ENCODE results near the gene RPS15A.

RPS15A gene

DNA sequence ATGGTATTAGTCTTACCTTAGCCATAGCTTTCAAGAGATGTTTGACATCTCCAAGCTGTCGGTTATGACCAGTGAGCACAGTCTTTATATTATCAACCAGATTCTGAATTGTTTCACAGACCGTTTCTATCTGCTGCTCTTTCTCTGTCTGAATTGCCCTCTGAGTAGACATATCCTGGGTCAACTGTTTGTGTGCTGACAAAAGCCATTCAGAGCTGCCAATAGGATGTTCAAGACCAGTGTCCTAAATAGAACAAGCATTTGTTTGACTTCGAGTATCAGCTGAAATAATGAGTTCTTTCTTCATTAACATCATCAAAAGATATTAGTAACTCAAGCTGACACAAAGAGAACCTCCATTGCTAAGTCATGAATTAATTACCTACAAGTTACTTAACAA lies 26.2 kb upstream of the RPS15A start:
- Histone ChIP-seq H3K4me3 (ENCODE audit: severe bottlenecking) (no peak overlapping the region), H3K36me3 (ENCODE audit: low read depth) (peaks cover 92% of the 10 kb centered on the region)
- no peak for ATAC-seq (ENCODE audit: low read depth)

DNA sequence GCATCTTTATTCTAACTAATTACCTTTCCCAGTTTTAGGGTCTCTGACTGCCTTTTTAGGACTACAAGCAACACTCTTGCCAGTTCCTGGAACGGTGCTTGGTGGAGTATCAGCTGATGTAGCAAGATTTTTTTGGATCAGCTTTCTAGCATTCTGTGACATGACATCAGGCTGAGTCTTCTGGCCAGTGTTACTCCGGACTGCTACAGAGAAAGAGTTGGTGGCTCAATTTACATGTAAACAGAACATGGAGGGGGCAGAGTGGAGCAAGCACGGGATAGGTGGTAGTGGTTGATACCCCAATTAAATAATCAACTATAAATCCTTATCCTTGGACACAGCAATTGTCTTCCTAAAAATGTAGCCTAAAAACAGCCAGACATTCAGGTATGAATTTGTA lies 21.8 kb upstream of the RPS15A start:
- no peak for ATAC-seq (ENCODE audit: low read depth)
- no peak overlapping the region for H3K27ac ChIP-seq (ENCODE audit: poor library complexity, severe bottlenecking)
- peaks cover 95% of the 10 kb centered on the region for H3K36me3 ChIP-seq (ENCODE audit: low read depth)
- no peaks in the 10 kb centered on the region for H3K4me1 ChIP-seq (ENCODE audit: insufficient read depth, poor library complexity, severe bottlenecking)
- TF ChIP-seq, protein P1, sequence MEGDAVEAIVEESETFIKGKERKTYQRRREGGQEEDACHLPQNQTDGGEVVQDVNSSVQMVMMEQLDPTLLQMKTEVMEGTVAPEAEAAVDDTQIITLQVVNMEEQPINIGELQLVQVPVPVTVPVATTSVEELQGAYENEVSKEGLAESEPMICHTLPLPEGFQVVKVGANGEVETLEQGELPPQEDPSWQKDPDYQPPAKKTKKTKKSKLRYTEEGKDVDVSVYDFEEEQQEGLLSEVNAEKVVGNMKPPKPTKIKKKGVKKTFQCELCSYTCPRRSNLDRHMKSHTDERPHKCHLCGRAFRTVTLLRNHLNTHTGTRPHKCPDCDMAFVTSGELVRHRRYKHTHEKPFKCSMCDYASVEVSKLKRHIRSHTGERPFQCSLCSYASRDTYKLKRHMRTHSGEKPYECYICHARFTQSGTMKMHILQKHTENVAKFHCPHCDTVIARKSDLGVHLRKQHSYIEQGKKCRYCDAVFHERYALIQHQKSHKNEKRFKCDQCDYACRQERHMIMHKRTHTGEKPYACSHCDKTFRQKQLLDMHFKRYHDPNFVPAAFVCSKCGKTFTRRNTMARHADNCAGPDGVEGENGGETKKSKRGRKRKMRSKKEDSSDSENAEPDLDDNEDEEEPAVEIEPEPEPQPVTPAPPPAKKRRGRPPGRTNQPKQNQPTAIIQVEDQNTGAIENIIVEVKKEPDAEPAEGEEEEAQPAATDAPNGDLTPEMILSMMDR (IDR thresholded peaks at IDR 0.05; ENCODE audit: poor library complexity, severe bottlenecking): no peak
- no peaks in the 10 kb centered on the region for H3K27me3 ChIP-seq (ENCODE audit: insufficient read depth, poor library complexity, severe bottlenecking)
- no peak overlapping the region for H3K4me3 ChIP-seq (ENCODE audit: severe bottlenecking)
- no peaks in the 10 kb centered on the region for H3K9me3 ChIP-seq (ENCODE audit: severe bottlenecking)
- no peak for DNase-seq (ENCODE audit: low spot score)

More for the DNA sequence above, 26.2 kb upstream of the RPS15A start:
- no peak for DNase-seq (ENCODE audit: low spot score)
- Histone ChIP-seq H3K27ac (ENCODE audit: poor library complexity, severe bottlenecking) (no peak overlapping the region), H3K9me3 (ENCODE audit: severe bottlenecking) (no peaks in the 10 kb centered on the region), H3K4me1 (ENCODE audit: insufficient read depth, poor library complexity, severe bottlenecking) (no peaks in the 10 kb centered on the region), H3K27me3 (ENCODE audit: insufficient read depth, poor library complexity, severe bottlenecking) (no peaks in the 10 kb centered on the region)
- TF ChIP-seq, protein P1 (IDR thresholded peaks at IDR 0.05; ENCODE audit: poor library complexity, severe bottlenecking): no peak

DNA sequence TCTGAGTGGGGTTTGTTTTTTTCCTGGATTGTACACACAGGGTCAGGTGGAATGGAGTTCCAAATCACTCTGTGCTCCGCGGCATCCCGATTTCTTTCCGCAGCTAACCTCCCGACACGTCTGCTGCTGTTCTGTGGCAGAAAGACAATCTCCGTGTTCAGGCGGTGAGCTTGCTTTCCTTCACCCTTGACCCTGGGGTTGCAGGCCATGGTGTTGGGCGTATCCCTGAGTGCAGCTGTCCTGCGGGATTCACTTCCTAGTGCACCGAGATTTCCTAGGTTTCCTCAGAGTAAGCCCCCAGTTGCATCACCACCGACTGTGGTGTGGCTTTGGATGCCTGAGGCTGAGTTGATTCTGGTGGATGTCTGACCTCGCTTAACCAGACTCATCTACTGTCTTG lies 19.0 kb upstream of the RPS15A start:
- Histone ChIP-seq H3K36me3 (ENCODE audit: low read depth) (peaks cover 82% of the 10 kb centered on the region), H3K27me3 (ENCODE audit: insufficient read depth, poor library complexity, severe bottlenecking) (no peaks in the 10 kb centered on the region), H3K9me3 (ENCODE audit: severe bottlenecking) (no peaks in the 10 kb centered on the region), H3K27ac (ENCODE audit: poor library complexity, severe bottlenecking) (no peak overlapping the region), H3K4me3 (ENCODE audit: severe bottlenecking) (no peak overlapping the region), H3K4me1 (ENCODE audit: insufficient read depth, poor library complexity, severe bottlenecking) (peaks cover 10% of the 10 kb centered on the region)
- ATAC-seq (ENCODE audit: low read depth) (no peak), DNase-seq (ENCODE audit: low spot score) (no peak)
- TF ChIP-seq, protein P1 (IDR thresholded peaks at IDR 0.05; ENCODE audit: poor library complexity, severe bottlenecking): no peak

DNA sequence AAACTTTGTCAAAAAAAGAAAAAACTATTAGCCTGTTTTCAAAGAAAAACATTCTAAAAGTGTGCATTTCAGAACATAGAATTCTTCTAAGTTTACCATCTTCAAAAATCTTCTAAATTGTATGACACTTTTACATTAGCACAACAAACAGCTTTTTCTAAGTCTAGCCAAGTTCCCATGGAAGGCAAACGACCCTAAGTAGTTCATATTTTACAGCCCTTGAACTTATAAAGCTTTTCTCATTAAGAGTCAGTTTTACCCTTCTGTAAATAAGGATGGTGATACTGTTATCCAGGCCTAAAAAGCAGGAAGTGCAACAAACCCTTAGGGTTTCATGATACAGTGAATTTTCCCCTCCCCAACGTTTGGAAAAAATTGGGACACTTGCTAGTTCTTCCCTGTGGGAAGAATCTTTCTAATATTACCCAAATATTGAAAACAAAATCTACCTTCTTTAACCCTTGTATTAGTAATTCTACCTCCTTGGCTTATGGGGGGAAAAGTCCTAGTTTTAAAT lies 15.2 kb upstream of the RPS15A start:
- Histone ChIP-seq H3K4me1 (ENCODE audit: insufficient read depth, poor library complexity, severe bottlenecking) (peaks cover 14% of the 10 kb centered on the region), H3K27me3 (ENCODE audit: insufficient read depth, poor library complexity, severe bottlenecking) (no peaks in the 10 kb centered on the region), H3K36me3 (ENCODE audit: low read depth) (peaks cover 45% of the 10 kb centered on the region), H3K9me3 (ENCODE audit: severe bottlenecking) (no peaks in the 10 kb centered on the region), H3K27ac (ENCODE audit: poor library complexity, severe bottlenecking) (peak overlapping the region; percentile 76), H3K4me3 (ENCODE audit: severe bottlenecking) (no peak overlapping the region)
- TF ChIP-seq, protein P1 (IDR thresholded peaks at IDR 0.05; ENCODE audit: poor library complexity, severe bottlenecking): no peak
- ATAC-seq (ENCODE audit: low read depth): no peak
- DNase-seq (ENCODE audit: low spot score): no peak

DNA sequence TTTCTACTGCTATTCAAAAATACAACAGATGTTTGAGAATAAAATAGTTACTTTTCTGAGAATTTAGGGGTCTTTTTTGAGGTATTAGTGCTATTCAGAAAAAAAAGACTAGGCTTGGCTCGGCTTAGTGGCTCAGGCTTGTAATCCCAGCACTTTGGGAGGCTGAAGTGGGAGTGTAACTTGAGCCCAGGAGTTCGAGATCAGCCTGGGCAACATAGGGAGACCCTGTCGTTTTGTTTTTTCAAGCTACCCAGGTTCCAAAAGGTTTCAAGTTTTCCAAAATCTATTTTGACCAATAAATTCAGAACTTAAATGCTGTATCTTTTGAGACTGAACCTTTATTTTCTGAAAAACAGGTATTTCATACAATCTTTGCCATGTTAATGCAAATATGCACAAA lies 14.4 kb upstream of the RPS15A start:
- H3K36me3 ChIP-seq (ENCODE audit: low read depth): peaks cover 45% of the 10 kb centered on the region
- ATAC-seq (ENCODE audit: low read depth) (no peak), DNase-seq (ENCODE audit: low spot score) (no peak)
- H3K9me3 ChIP-seq (ENCODE audit: severe bottlenecking): no peaks in the 10 kb centered on the region
- peak overlapping the region; percentile 76 for H3K27ac ChIP-seq (ENCODE audit: poor library complexity, severe bottlenecking)
- H3K27me3 ChIP-seq (ENCODE audit: insufficient read depth, poor library complexity, severe bottlenecking): no peaks in the 10 kb centered on the region
- H3K4me1 ChIP-seq (ENCODE audit: insufficient read depth, poor library complexity, severe bottlenecking): peaks cover 21% of the 10 kb centered on the region
- TF ChIP-seq, protein P1 (IDR thresholded peaks at IDR 0.05; ENCODE audit: poor library complexity, severe bottlenecking): no peak
- H3K4me3 ChIP-seq (ENCODE audit: severe bottlenecking): no peak overlapping the region
